GDM1 (cell line): ENCODE measurements around the gene ZNF445.
"Not testable (repeated sequence)": the region's sequence is repeated elsewhere in the genome, so short reads cannot be mapped to it uniquely, and the experiment has no call there.

ENCODE experiments used
- DNase-seq: peaks from one replicate; lab custom pipeline; 2025; lab: John Stamatoyannopoulos, UW

Gene ZNF445

DNA sequence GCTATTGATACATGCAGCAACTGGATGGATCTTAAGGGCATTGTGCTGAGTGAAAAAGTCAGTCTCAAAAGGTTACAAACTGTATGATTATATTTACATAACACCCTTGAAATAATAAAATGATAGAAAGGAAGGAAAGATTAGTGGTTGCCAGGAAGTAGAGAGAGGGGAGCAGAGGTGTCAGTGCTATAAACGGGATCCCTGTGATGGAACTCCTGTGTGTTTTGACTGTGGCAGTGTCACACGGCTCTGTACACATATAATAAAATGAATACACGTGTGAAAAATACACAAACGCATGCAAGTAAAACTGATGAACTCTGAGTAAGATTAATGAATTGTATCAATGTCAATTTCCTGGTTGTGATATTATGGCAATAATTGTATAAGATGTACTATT, 78.6 kb downstream of the ZNF445 start:
- DNase-seq = no peak

- DNase-seq = not testable (repeated sequence)
Measured at GRCh38 chr3:44398271-44398670, 79.2 kb downstream of the ZNF445 start.

GRCh38 chr3:44396200-44397171, 81.0 kb downstream of the ZNF445 start:
- no peak for DNase-seq

GRCh38 chr3:44395714-44396113, 81.8 kb downstream of the ZNF445 start:
- no peak for DNase-seq

DNA sequence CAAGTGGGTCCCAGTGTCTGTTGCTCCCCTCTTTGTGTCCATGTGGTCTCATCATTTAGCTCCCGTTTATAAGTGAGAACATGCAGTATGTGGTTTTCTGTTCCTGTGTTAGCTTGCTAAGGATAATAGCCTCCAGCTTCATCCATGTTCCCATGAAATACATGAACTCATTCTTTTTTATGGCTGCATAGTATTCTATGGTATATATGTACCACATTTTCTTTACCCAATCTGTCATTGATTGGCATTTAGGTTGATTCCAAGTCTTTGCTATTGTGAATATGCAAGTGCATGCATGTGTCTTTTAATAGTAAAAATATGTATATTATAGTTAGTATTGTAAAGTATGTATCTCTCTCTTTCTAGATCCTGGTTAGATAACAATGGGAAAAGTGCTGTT, 85.0 kb downstream of the ZNF445 start:
- no peak for DNase-seq

DNA sequence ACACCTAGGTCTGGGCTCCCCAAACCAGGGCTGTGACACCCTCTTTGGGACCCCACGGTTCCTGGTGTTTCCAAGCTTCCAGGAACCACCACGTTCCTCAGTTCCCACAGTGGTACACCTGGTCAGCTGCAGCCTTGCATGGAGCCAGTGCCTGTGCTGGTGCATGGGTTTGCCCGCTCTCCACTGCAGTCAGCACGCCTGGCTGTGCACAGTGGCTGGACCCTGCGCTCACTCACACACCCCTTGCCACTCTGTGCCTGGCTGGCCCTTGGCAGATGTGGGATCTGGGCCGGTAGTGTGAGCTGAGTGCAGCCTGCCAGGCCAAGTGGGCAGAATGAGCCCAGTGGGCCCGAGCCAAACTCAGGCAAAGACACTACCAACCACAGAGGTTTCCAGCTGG, 90.1 kb downstream of the ZNF445 start:
- no peak for DNase-seq
